Measurements from ENCODE around the gene MSS51. TPM values are rescaled to one million over a fixed set of nuclear protein-coding genes. Genes with fewer than 3 reads are reported as not detected.

MSS51 gene
- total RNA-seq, 4 donors from 2014 or later, result 1.0 to 4.6 (median 2.0) TPM

- ATAC-seq (ENCODE audit: low FRiP score) (peak; percentile 91), DNase-seq (ENCODE audit: low spot score) (no peak)
- TF ChIP-seq CTCF (IDR thresholded peaks at IDR 0.05), result no peak
These were observed 6.4 kb upstream of the MSS51 start for GRCh38 chr10:73439605-73440312.

- ATAC-seq (ENCODE audit: low FRiP score), result no peak
These were observed 5.7 kb upstream of the MSS51 start for GRCh38 chr10:73439055-73439454.

GRCh38 chr10:73432646-73433537 lies 469 bp downstream of the MSS51 start:
- DNase-seq (ENCODE audit: low spot score), result no peak
- ATAC-seq (ENCODE audit: low FRiP score), result no peak
- no peak for TF ChIP-seq CTCF (IDR thresholded peaks at IDR 0.05)

More at GRCh38 chr10:73439055-73439454, 5.7 kb upstream of the MSS51 start:
- DNase-seq (ENCODE audit: low spot score), result no peak
- no peak for TF ChIP-seq CTCF (IDR thresholded peaks at IDR 0.05)

- ATAC-seq (ENCODE audit: low FRiP score) (no peak), DNase-seq (ENCODE audit: low spot score) (no peak)
- TF ChIP-seq CTCF (IDR thresholded peaks at IDR 0.05), result no peak
These were observed 7.0 kb downstream of the MSS51 start for GRCh38 chr10:73426318-73426717.

- TF ChIP-seq CTCF (IDR thresholded peaks at IDR 0.05), result no peak
- DNase-seq (ENCODE audit: low spot score) (no peak), ATAC-seq (ENCODE audit: low FRiP score) (no peak)
These were observed 8.9 kb downstream of the MSS51 start for GRCh38 chr10:73424478-73424877.

- no peak for TF ChIP-seq CTCF (IDR thresholded peaks at IDR 0.05)
- no peak for ATAC-seq (ENCODE audit: low FRiP score)
- no peak for DNase-seq (ENCODE audit: low spot score)
These were observed 10.1 kb downstream of the MSS51 start for GRCh38 chr10:73423309-73423708.
